HEK293 (cell line): ENCODE measurements around the gene ACKR1.

Experiments used
- CTCF ChIA-PET: fragments of 350-600 bp; formaldehyde crosslinking; extraction: SDS; loops from one replicate; lab custom pipeline; 2021; ENCODE audit warnings: antibody characterized with exemption; lab: Yijun Ruan, JAX
- POLR2A ChIA-PET: fragments of 300-600 bp; formaldehyde crosslinking; extraction: SDS; loops from one replicate; lab custom pipeline; 2020; ENCODE audit warnings: antibody characterized with exemption, inconsistent platforms; lab: Yijun Ruan, JAX
- H3K27ac ChIP-seq: fragments of 200-500 bp; sonication (Bioruptor generic); 2 replicates; pipeline ENCODE4 v1.5.1; 2014; ENCODE audit warnings: low read depth, low read length, control low read depth, inconsistent platforms; ENCODE audit errors: extremely low read depth
- H3K36me3 ChIP-seq, 2 experiments: fragments of 200-500 bp in 1 of 2; sonication (Bioruptor generic) in 1 of 2; 1 replicate in 1 of 2; 2 replicates in 1 of 2; pipeline ENCODE4 v1.5.1; 2014 to 2017; ENCODE audit warnings: inconsistent platforms in 2 of 2, low read length in 2 of 2; ENCODE audit not compliant: control insufficient read depth in 2 of 2, insufficient read depth in 1 of 2
- H3K4me1 ChIP-seq: fragments of 200-500 bp; sonication (Bioruptor generic); 2 replicates; pipeline ENCODE4 v1.5.1; 2014; ENCODE audit warnings: mild to moderate bottlenecking, low read length, inconsistent platforms; ENCODE audit not compliant: control insufficient read depth, insufficient read depth
- H3K4me3 ChIP-seq: 2 replicates; pipeline ENCODE4 v1.5.1; 2011; ENCODE audit warnings: low read depth, mild to moderate bottlenecking, control low read depth, low read length, moderate library complexity
- H3K9me3 ChIP-seq: fragments of 200-500 bp; sonication (Bioruptor generic); 2 replicates; pipeline ENCODE4 v1.5.1; 2014; ENCODE audit warnings: low read depth, low read length, inconsistent platforms; ENCODE audit not compliant: control insufficient read depth, insufficient read depth
- ATF2 ChIP-seq: fragments of 450-650 bp; formaldehyde crosslinking; IDR thresholded peaks from 2 replicates; pipeline ENCODE4 v1.5.1; 2016; ENCODE audit warnings: missing biosample characterization, missing genetic modification characterization, low read depth
- GLIS1 ChIP-seq: fragments of 450-650 bp; formaldehyde crosslinking; IDR thresholded peaks from 2 replicates; pipeline ENCODE4 v1.5.1; 2016; ENCODE audit warnings: missing biosample characterization, missing genetic modification characterization
- HOXA7 ChIP-seq: sonication (generic); formaldehyde crosslinking; IDR thresholded peaks from 2 replicates; pipeline ENCODE4 v1.8.1; 2022; ENCODE audit warnings: missing genetic modification reagents, borderline replicate concordance
- IKZF3 ChIP-seq: fragments of 450-650 bp; IDR thresholded peaks from 2 replicates; pipeline ENCODE4 v1.5.0; 2018; ENCODE audit warnings: missing biosample characterization, mild to moderate bottlenecking, missing genetic modification characterization, moderate library complexity
- KLF1 ChIP-seq: fragments of 450-650 bp; formaldehyde crosslinking; IDR thresholded peaks from 2 replicates; pipeline ENCODE4 v1.5.1; 2016; ENCODE audit warnings: missing biosample characterization, missing genetic modification characterization
- ZBTB48 ChIP-seq: fragments of 450-650 bp; formaldehyde crosslinking; IDR thresholded peaks from 2 replicates; pipeline ENCODE4 v1.5.1; 2016; ENCODE audit warnings: missing biosample characterization, missing genetic modification characterization
- ZNF148 ChIP-seq: fragments of 450-650 bp; formaldehyde crosslinking; IDR thresholded peaks from 2 replicates; pipeline ENCODE4 v1.5.0; 2017; ENCODE audit warnings: missing biosample characterization, missing genetic modification characterization, borderline replicate concordance
- ZNF169 ChIP-seq: fragments of 450-650 bp; formaldehyde crosslinking; IDR thresholded peaks from 2 replicates; pipeline ENCODE4 v1.5.1; 2016; ENCODE audit warnings: missing biosample characterization, missing genetic modification characterization
- ZNF18 ChIP-seq: fragments of 450-650 bp; formaldehyde crosslinking; IDR thresholded peaks from 2 replicates; pipeline ENCODE4 v1.5.1; 2016; ENCODE audit warnings: missing biosample characterization, missing genetic modification characterization
- ZNF202 ChIP-seq: fragments of 450-650 bp; formaldehyde crosslinking; IDR thresholded peaks from 2 replicates; pipeline ENCODE4 v1.5.1; 2016; ENCODE audit warnings: missing biosample characterization, missing genetic modification characterization, borderline replicate concordance
- ZNF214 ChIP-seq: fragments of 450-650 bp; formaldehyde crosslinking; IDR thresholded peaks from 2 replicates; pipeline ENCODE4 v1.5.1; 2017; ENCODE audit warnings: missing biosample characterization, mild to moderate bottlenecking, missing genetic modification characterization, borderline replicate concordance
- ZNF223 ChIP-seq: fragments of 450-650 bp; formaldehyde crosslinking; IDR thresholded peaks from 2 replicates; pipeline ENCODE4 v1.5.1; 2016; ENCODE audit warnings: missing biosample characterization, missing genetic modification characterization
- ZNF24 ChIP-seq: fragments of 450-650 bp; formaldehyde crosslinking; IDR thresholded peaks from 2 replicates; pipeline ENCODE4 v1.5.1; 2016; ENCODE audit warnings: missing biosample characterization, missing genetic modification characterization
- ZNF398 ChIP-seq: fragments of 450-650 bp; formaldehyde crosslinking; IDR thresholded peaks from 2 replicates; pipeline ENCODE4 v1.5.1; 2017; ENCODE audit warnings: missing biosample characterization, missing genetic modification characterization
- ZNF449 ChIP-seq: fragments of 450-650 bp; formaldehyde crosslinking; IDR thresholded peaks from 2 replicates; pipeline ENCODE4 v1.5.1; 2017; ENCODE audit warnings: missing biosample characterization, mild to moderate bottlenecking, missing genetic modification characterization, moderate library complexity
- ZNF596 ChIP-seq: fragments of 450-650 bp; IDR thresholded peaks from 2 replicates; pipeline ENCODE4 v1.5.0; 2018; ENCODE audit warnings: missing biosample characterization, mild to moderate bottlenecking, missing genetic modification characterization, moderate library complexity
- ZNF621 ChIP-seq: fragments of 450-650 bp; formaldehyde crosslinking; IDR thresholded peaks from 2 replicates; pipeline ENCODE4 v1.5.1; 2017; ENCODE audit warnings: missing biosample characterization, missing genetic modification characterization
- ZNF639 ChIP-seq: fragments of 450-650 bp; formaldehyde crosslinking; IDR thresholded peaks from 2 replicates; pipeline ENCODE4 v1.5.1; 2016; ENCODE audit warnings: missing biosample characterization, missing genetic modification characterization
- ZNF645 ChIP-seq: fragments of 450-650 bp; formaldehyde crosslinking; IDR thresholded peaks from 2 replicates; pipeline ENCODE4; 2016; ENCODE audit warnings: missing biosample characterization, missing genetic modification characterization
- ZNF677 ChIP-seq: fragments of 450-650 bp; IDR thresholded peaks from 2 replicates; pipeline ENCODE4 v1.5.0; 2018; ENCODE audit warnings: missing biosample characterization, mild to moderate bottlenecking, missing genetic modification characterization, moderate library complexity
- ZNF701 ChIP-seq: fragments of 450-650 bp; formaldehyde crosslinking; IDR thresholded peaks from 2 replicates; pipeline ENCODE4 v1.5.1; 2016; ENCODE audit warnings: missing biosample characterization, missing genetic modification characterization

Gene ACKR1

GRCh38 chr1:159207774-159208173, 3.1 kb downstream of the ACKR1 start (continued):
- no peak for TF ChIP-seq ZNF148
- TF ChIP-seq ZNF639: no peak
- TF ChIP-seq KLF1 (tag by site-specific recombination): no peak
- no peak for TF ChIP-seq ZNF596 (tag by site-specific recombination)
- TF ChIP-seq ATF2 (tag by site-specific recombination): no peak

- TF ChIP-seq GLIS1 (tag by site-specific recombination) (no peak), ZNF449 (tag by site-specific recombination) (no peak), ZNF701 (tag by site-specific recombination) (no peak), ZNF639 (no peak), ZNF202 (no peak), ZNF24 (no peak), ZNF621 (tag by site-specific recombination) (no peak), IKZF3 (tag by site-specific recombination) (no peak), ZBTB48 (no peak), ZNF169 (tag by site-specific recombination) (no peak), ZNF18 (tag by site-specific recombination) (no peak), ZNF214 (tag by site-specific recombination) (no peak), ZNF677 (tag by site-specific recombination) (no peak), ZNF645 (tag by site-specific recombination) (no peak), HOXA7 (CRISPR knock-in tag) (no peak), ZNF398 (tag by site-specific recombination) (no peak), ZNF223 (tag by site-specific recombination) (no peak)
- TF ChIP-seq, all 188 proteins: peak for 0
- Histone ChIP-seq H3K4me1 (no peaks in the 10 kb centered on the region), H3K27ac (no peak overlapping the region), H3K4me3 (no peak overlapping the region), H3K36me3 (no peaks in the 10 kb centered on the region), H3K9me3 (no peaks in the 10 kb centered on the region)
- POLR2A ChIA-PET: interaction anchor here (0.7 to 1.4 kb wide), 2 partner anchors 10 to 46 kb away, joined by 3 to 4 read pairs; no protein-coding TSS in a partner anchor
- CTCF ChIA-PET: interaction anchor here (1.9 to 9.6 kb wide), 3 partner anchors 11 to 75 kb away, joined by 7 to 105 read pairs (median 33); no protein-coding TSS in a partner anchor
Measured at GRCh38 chr1:159208175-159208825, 3.6 kb downstream of the ACKR1 start.
